IMR-90 (cell line): ENCODE results near the gene BRCA2. TPM values are rescaled to one million over a fixed set of nuclear protein-coding genes. Genes with fewer than 3 reads are reported as not detected.
A peak's percentile ranks its signal among the peaks of the same experiment; 100 is the strongest.

ENCODE experiments used
- ATAC-seq: fragments of 200-7000 bp; cut with Tn5 transposase; 2 replicates; pipeline ENCODE4 v1.9.1; 2020; ENCODE audit warnings: low read depth, mild to moderate bottlenecking, moderate library complexity
- BruUV-seq: library from RNA; stranded (reverse); fragments of 400-500 nt; replicated peaks from 2 replicates; lab custom pipeline; 2021; lab: Mats Ljungman, UMichigan
- CTCF ChIA-PET: fragments of 300-600 bp; formaldehyde crosslinking; extraction: SDS; loops from one replicate; lab custom pipeline; 2021; ENCODE audit warnings: antibody characterized with exemption; lab: Yijun Ruan, JAX
- POLR2A ChIA-PET: fragments of 300-600 bp; sonication (Branson Sonifier 250); formaldehyde crosslinking; loops from one replicate; lab custom pipeline; 2022; ENCODE audit warnings: antibody characterized with exemption; ENCODE audit not compliant: unreplicated experiment; lab: Charles Lee
- DNase-seq: peaks from one replicate; pipeline ENCODE4 v3.0.0; 2013
- H2AFZ ChIP-seq: replicated peaks from 2 replicates; pipeline ENCODE3; 2013; ENCODE audit warnings: low read length, mild to moderate bottlenecking; ENCODE audit not compliant: poor library complexity
- H2AK5ac ChIP-seq: 2 replicates; pipeline ENCODE4 v1.6.1; 2013; ENCODE audit warnings: low read depth, low read length, inconsistent platforms
- H2AK9ac ChIP-seq: replicated peaks from 2 replicates; pipeline ENCODE3; 2013; ENCODE audit warnings: mild to moderate bottlenecking, low read depth, low read length, moderate library complexity; ENCODE audit not compliant: poor library complexity
- H2BK120ac ChIP-seq: 2 replicates; pipeline ENCODE4 v1.6.1; 2013; ENCODE audit warnings: low read depth, low read length, inconsistent platforms
- H2BK15ac ChIP-seq: 3 replicates; pipeline ENCODE4 v1.6.1; 2013; ENCODE audit warnings: low read depth, low read length, inconsistent platforms
- H2BK20ac ChIP-seq: 2 replicates; pipeline ENCODE4 v1.6.1; 2013; ENCODE audit warnings: low read depth, mild to moderate bottlenecking, inconsistent platforms, low read length, moderate library complexity
- H2BK5ac ChIP-seq: 2 replicates; pipeline ENCODE4 v1.6.1; 2013; ENCODE audit warnings: mild to moderate bottlenecking, low read depth, low read length, inconsistent platforms; ENCODE audit not compliant: poor library complexity, severe bottlenecking
- H3K14ac ChIP-seq: replicated peaks from 2 replicates; pipeline ENCODE4 v1.6.1; 2013; ENCODE audit warnings: low read depth, low read length, inconsistent platforms
- H3K18ac ChIP-seq: 2 replicates; pipeline ENCODE4 v1.6.1; 2013; ENCODE audit warnings: low read depth, low read length, control low read depth
- H3K23ac ChIP-seq: 2 replicates; pipeline ENCODE4 v1.6.1; 2013; ENCODE audit warnings: low read depth, low read length, inconsistent platforms
- H3K27ac ChIP-seq: 2 replicates; pipeline ENCODE4 v1.5.1; 2013; ENCODE audit warnings: mild to moderate bottlenecking, control low read depth, low read length; ENCODE audit not compliant: insufficient read depth
- H3K27me3 ChIP-seq: 2 replicates; pipeline ENCODE4 v1.6.1; 2013; ENCODE audit warnings: low read length; ENCODE audit not compliant: control insufficient read depth, insufficient read depth
- H3K36me3 ChIP-seq: 2 replicates; pipeline ENCODE4 v1.6.1; 2013; ENCODE audit warnings: low read length, mixed read lengths; ENCODE audit not compliant: control insufficient read depth, insufficient read depth
- H3K4ac ChIP-seq: 2 replicates; pipeline ENCODE4 v1.6.1; 2013; ENCODE audit warnings: low read depth, low read length, inconsistent platforms
- H3K4me1 ChIP-seq: 2 replicates; pipeline ENCODE4 v1.6.1; 2013; ENCODE audit warnings: low read length, mixed read lengths; ENCODE audit not compliant: control insufficient read depth, insufficient read depth
- H3K4me2 ChIP-seq: 2 replicates; pipeline ENCODE4 v1.6.1; 2013; ENCODE audit warnings: low read depth, mild to moderate bottlenecking, control low read depth, low read length, moderate library complexity
- H3K4me3 ChIP-seq: 2 replicates; pipeline ENCODE4 v1.5.1; 2013; ENCODE audit warnings: low read depth, mild to moderate bottlenecking, control low read depth, low read length, moderate library complexity; ENCODE audit not compliant: insufficient read depth
- H3K56ac ChIP-seq: 2 replicates; pipeline ENCODE4 v1.6.1; 2013; ENCODE audit warnings: low read length, inconsistent platforms; ENCODE audit not compliant: insufficient read depth; ENCODE audit errors: extremely low read depth
- H3K79me1 ChIP-seq, 2 experiments: 2 replicates each; pipeline ENCODE4 v1.6.1; 2013; ENCODE audit warnings: low read length in 2 of 2, inconsistent platforms in 1 of 2, low read depth in 1 of 2
- H3K9ac ChIP-seq: 2 replicates; pipeline ENCODE4 v1.6.1; 2013; ENCODE audit warnings: low read depth, low read length, control low read depth
- H3K9me1 ChIP-seq: 2 replicates; pipeline ENCODE4 v1.6.1; 2013; ENCODE audit warnings: low read length, inconsistent platforms; ENCODE audit not compliant: insufficient read depth
- H3K9me3 ChIP-seq: 2 replicates; pipeline ENCODE4 v1.6.1; 2013; ENCODE audit warnings: low read length; ENCODE audit not compliant: control insufficient read depth, insufficient read depth
- H4K20me1 ChIP-seq: 2 replicates; pipeline ENCODE4 v1.6.1; 2013; ENCODE audit warnings: low read length, inconsistent platforms; ENCODE audit not compliant: insufficient read depth
- H4K5ac ChIP-seq: 2 replicates; pipeline ENCODE4 v1.6.1; 2013; ENCODE audit warnings: mild to moderate bottlenecking, low read depth, low read length, control low read depth
- H4K8ac ChIP-seq, 2 experiments: 2 replicates each; pipeline ENCODE4 v1.6.1; 2013; ENCODE audit warnings: low read depth in 2 of 2, low read length in 2 of 2, control low read depth in 1 of 2, inconsistent platforms in 1 of 2
- H4K91ac ChIP-seq: 2 replicates; pipeline ENCODE4 v1.6.1; 2013; ENCODE audit warnings: low read depth, low read length, inconsistent platforms; ENCODE audit not compliant: insufficient read depth
- CEBPB ChIP-seq: IDR thresholded peaks from 2 replicates; pipeline ENCODE4 v1.6.1; 2012; ENCODE audit warnings: low read depth, low read length, improper control_type of control experiment
- FOS ChIP-seq: fragments of 150-350 bp; IDR thresholded peaks from 2 replicates; pipeline ENCODE4 v1.6.1; 2016; ENCODE audit warnings: low read depth, low read length
- WGBS, 2 experiments: methylation state at CpG; one replicate each; pipeline versions ENCODE4 v1.1.5 to v1.1.7; 2013; ENCODE audit warnings: missing lambda C conversion rate in 2 of 2; ENCODE audit not compliant: insufficient read length in 1 of 2; ENCODE audit errors: extremely low coverage in 2 of 2; 5-methylcytosine and 5-hydroxymethylcytosine counted together
- dilution Hi-C: fragments of 300-500 bp; cut with HindIII; formaldehyde crosslinking; loops from one replicate; pipeline ENCODE4 v1.14.3; 2018; ENCODE audit warnings: low sequenced_read_pairs; ENCODE audit not compliant: unreplicated experiment
- in situ Hi-C: fragments of 300-500 bp; cut with MboI; formaldehyde crosslinking; loops from 3 replicates; pipeline ENCODE4 v1.14.3; 2019; ENCODE audit warnings: low sequenced_read_pairs, inconsistent platforms, mixed read lengths
- intact Hi-C: fragments of 100-400 bp; cut with micrococcal nuclease; formaldehyde crosslinking; loops from 2 replicates; pipeline ENCODE4 v1.10.0; 2022
- polyA plus RNA-seq, 3 experiments: library from polyadenylated mRNA; depleted of rRNA; stranded (reverse); fragments of >200 nt; gene quantifications; 2 replicates each; pipeline ENCODE4 v1.2.3, GENCODE V29; 2012; ENCODE audit warnings: low replicate concordance in 1 of 3
- total RNA-seq: library from RNA; depleted of rRNA; stranded (reverse); fragments of >200 nt; gene quantifications from 2 replicates; pipeline ENCODE4 v1.2.3, GENCODE V29; 2012

Gene BRCA2
- total and polyA plus RNA-seq, 2 of the 4 experiments (the other 2 are of a cell fraction), result 2.0 to 9.7 TPM

DNA sequence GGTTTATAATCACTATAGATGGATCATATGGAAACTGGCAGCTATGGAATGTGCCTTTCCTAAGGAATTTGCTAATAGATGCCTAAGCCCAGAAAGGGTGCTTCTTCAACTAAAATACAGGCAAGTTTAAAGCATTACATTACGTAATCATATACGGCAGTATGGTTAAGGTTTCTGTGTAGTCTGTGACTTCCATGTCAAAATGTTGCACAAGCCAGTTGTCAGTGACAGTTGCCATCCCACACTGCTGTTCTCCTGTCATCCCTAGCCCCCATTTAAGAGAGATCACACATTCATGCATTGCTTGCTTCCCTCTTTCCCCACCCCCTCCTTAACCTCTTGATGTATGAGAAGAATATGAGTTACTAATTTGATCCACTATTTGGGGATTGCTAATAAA lies 47.3 kb downstream of the BRCA2 start:
- H3K9ac ChIP-seq, result no peak overlapping the region
- no peak overlapping the region for H4K8ac ChIP-seq
- no TSS peak for BruUV-seq
- H3K56ac ChIP-seq, result no peak overlapping the region
- H3K36me3 ChIP-seq, result no peaks in the 10 kb centered on the region
- no peaks in the 10 kb centered on the region for H3K79me1 ChIP-seq
- no peak overlapping the region for H3K23ac ChIP-seq
- no peaks in the 10 kb centered on the region for H3K27me3 ChIP-seq
- TF ChIP-seq FOS (no peak), CEBPB (peak; percentile 84)
- H3K18ac ChIP-seq, result no peak overlapping the region
- no peak overlapping the region for H2AFZ ChIP-seq
- H2BK20ac ChIP-seq, result no peak overlapping the region
- no peak overlapping the region for H2BK15ac ChIP-seq
- no peak overlapping the region for H3K4me3 ChIP-seq
- H3K14ac ChIP-seq, result no peak overlapping the region
- no peak overlapping the region for H2AK9ac ChIP-seq
- no peak overlapping the region for H3K4ac ChIP-seq
- ATAC-seq (no peak), DNase-seq (no peak)
- no peaks in the 10 kb centered on the region for H4K20me1 ChIP-seq
- in situ Hi-C loops (no loop called here), intact Hi-C loops (no loop called here), dilution Hi-C loops (no loop called here)
- POLR2A ChIA-PET, result no interaction called here
- H3K9me3 ChIP-seq, result no peaks in the 10 kb centered on the region
- no CpG with 5 or more reads among the region's 2 CpGs for WGBS, 2 experiments
- no peaks in the 10 kb centered on the region; the same call in 1 of the 2 replicates for H3K4me1 ChIP-seq
- H3K4me2 ChIP-seq, result no peak overlapping the region
- no peak overlapping the region for H3K27ac ChIP-seq
- H2BK5ac ChIP-seq, result no peak overlapping the region
- CTCF ChIA-PET, result interaction anchor here (0.8 to 1.0 kb wide), 2 partner anchors 15 to 42 kb away, joined by 3 read pairs; no protein-coding TSS in a partner anchor
- H3K9me1 ChIP-seq, result no peaks in the 10 kb centered on the region; the same call in 1 of the 2 replicates
- no peak overlapping the region for H4K91ac ChIP-seq
- H2AK5ac ChIP-seq, result no peak overlapping the region
- H2BK120ac ChIP-seq, result no peak overlapping the region
- no peak overlapping the region for H4K5ac ChIP-seq
